GM12892 (cell line): Measurements from ENCODE around the gene CAMKK1.

Experiments
- POLR2A ChIP-seq: IDR thresholded peaks from 2 replicates; pipeline ENCODE4 v1.6.1; 2011; ENCODE audit warnings: low read depth, low read length, control low read depth
- TAF1 ChIP-seq: IDR thresholded peaks from 2 replicates; pipeline ENCODE4 v1.6.1; 2011; ENCODE audit warnings: low read depth, mild to moderate bottlenecking, control low read depth, low read length, borderline replicate concordance

- TF ChIP-seq POLR2A (no peak), TAF1 (no peak)
Measured at GRCh38 chr17:3906881-3907280, 14.0 kb upstream of the CAMKK1 start.
